ENCODE results near the gene PTPRN2. TPM values are rescaled to one million over a fixed set of nuclear protein-coding genes. Genes with fewer than 3 reads are reported as not detected.

PTPRN2 gene
- total and polyA plus RNA-seq, 9 of the 15 experiments (the other 6 are each of a cell fraction or from before 2014, with no cell fraction given), result not detected

DNA sequence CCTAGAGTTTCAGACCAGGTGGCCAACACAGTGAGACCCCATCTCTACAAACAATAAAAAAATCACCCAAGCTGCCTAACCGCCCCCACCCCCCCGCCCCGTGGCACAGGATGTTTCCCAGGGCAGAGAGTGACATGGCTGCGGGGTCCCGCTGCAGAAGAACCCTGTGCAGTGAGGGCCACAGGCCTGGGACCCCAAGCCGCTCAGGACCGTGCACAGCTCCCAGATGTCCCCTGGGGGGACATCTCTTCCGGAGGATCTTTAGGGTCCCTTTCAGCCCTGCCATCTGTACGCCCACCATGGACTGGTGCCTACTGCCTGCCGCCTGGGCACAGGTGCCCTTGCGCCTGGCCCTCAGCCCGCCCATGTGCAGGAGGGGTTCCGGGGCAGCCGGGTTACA is 877.2 kb downstream of the PTPRN2 start:
- WGBS (ENCODE audit: insufficient coverage, low coverage, missing lambda C conversion rate), result 12% methylated on average over 13 of the region's 14 CpGs
- Histone ChIP-seq H3K4me1 (replicated peaks in 1 of 2; ENCODE audit: control insufficient read depth in 2 of 2, insufficient read depth in 2 of 2, low read length in 2 of 2) (no peaks in the 10 kb centered on the region; a peak in 1 of 5 replicates), H3K79me2 (ENCODE audit: control insufficient read depth, insufficient read depth, low read length) (no peaks in the 10 kb centered on the region), H3K9me1 (ENCODE audit: control insufficient read depth, insufficient read depth, low read length) (no peaks in the 10 kb centered on the region), H2AFZ (ENCODE audit: low read depth, low read length) (no peak overlapping the region), H4K20me1 (replicated peaks; ENCODE audit: control insufficient read depth, insufficient read depth, low read length) (peaks cover 5% of the 10 kb centered on the region), H3K9me3 (replicated peaks; ENCODE audit: control insufficient read depth, insufficient read depth, low read depth, low read length) (no peaks in the 10 kb centered on the region), H3K36me3 (ENCODE audit: control insufficient read depth, insufficient read depth, low read length) (no peaks in the 10 kb centered on the region), H3K4me3 (no peak overlapping the region), H3K4me2 (ENCODE audit: insufficient read depth, low read length) (no peak overlapping the region), H3K27me3 (ENCODE audit: control insufficient read depth in 2 of 2, insufficient read depth in 2 of 2, low read length in 2 of 2) (peaks cover 61 to 80% of the 10 kb centered on the region in 2 experiments), H3K27ac (ENCODE audit: extremely low read depth, low read depth, low read length) (no peak overlapping the region), H3K9ac (ENCODE audit: insufficient read depth in 1 of 2, low read depth in 2 of 2, low read length in 2 of 2) (no peak overlapping the region)
- TF ChIP-seq, protein P1, sequence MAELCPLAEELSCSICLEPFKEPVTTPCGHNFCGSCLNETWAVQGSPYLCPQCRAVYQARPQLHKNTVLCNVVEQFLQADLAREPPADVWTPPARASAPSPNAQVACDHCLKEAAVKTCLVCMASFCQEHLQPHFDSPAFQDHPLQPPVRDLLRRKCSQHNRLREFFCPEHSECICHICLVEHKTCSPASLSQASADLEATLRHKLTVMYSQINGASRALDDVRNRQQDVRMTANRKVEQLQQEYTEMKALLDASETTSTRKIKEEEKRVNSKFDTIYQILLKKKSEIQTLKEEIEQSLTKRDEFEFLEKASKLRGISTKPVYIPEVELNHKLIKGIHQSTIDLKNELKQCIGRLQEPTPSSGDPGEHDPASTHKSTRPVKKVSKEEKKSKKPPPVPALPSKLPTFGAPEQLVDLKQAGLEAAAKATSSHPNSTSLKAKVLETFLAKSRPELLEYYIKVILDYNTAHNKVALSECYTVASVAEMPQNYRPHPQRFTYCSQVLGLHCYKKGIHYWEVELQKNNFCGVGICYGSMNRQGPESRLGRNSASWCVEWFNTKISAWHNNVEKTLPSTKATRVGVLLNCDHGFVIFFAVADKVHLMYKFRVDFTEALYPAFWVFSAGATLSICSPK (IDR thresholded peaks at IDR 0.05; ENCODE audit: borderline replicate concordance), result no peak
- TF ChIP-seq POLR2AphosphoS5 (IDR thresholded peaks at IDR 0.05; ENCODE audit: control insufficient read depth, insufficient read depth, low read depth, low read length) (no peak), ZNF445 (CRISPR knock-in tag; IDR thresholded peaks at IDR 0.05; ENCODE audit: low read depth) (no peak), E4F1 (CRISPR knock-in tag; IDR thresholded peaks at IDR 0.05; ENCODE audit: borderline replicate concordance) (no peak)
- TF ChIP-seq, protein P2, sequence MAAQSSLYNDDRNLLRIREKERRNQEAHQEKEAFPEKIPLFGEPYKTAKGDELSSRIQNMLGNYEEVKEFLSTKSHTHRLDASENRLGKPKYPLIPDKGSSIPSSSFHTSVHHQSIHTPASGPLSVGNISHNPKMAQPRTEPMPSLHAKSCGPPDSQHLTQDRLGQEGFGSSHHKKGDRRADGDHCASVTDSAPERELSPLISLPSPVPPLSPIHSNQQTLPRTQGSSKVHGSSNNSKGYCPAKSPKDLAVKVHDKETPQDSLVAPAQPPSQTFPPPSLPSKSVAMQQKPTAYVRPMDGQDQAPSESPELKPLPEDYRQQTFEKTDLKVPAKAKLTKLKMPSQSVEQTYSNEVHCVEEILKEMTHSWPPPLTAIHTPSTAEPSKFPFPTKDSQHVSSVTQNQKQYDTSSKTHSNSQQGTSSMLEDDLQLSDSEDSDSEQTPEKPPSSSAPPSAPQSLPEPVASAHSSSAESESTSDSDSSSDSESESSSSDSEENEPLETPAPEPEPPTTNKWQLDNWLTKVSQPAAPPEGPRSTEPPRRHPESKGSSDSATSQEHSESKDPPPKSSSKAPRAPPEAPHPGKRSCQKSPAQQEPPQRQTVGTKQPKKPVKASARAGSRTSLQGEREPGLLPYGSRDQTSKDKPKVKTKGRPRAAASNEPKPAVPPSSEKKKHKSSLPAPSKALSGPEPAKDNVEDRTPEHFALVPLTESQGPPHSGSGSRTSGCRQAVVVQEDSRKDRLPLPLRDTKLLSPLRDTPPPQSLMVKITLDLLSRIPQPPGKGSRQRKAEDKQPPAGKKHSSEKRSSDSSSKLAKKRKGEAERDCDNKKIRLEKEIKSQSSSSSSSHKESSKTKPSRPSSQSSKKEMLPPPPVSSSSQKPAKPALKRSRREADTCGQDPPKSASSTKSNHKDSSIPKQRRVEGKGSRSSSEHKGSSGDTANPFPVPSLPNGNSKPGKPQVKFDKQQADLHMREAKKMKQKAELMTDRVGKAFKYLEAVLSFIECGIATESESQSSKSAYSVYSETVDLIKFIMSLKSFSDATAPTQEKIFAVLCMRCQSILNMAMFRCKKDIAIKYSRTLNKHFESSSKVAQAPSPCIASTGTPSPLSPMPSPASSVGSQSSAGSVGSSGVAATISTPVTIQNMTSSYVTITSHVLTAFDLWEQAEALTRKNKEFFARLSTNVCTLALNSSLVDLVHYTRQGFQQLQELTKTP (IDR thresholded peaks at IDR 0.05; ENCODE audit: low read depth in 1 of 2, partially characterized antibody in 2 of 2), result no peak
- intact Hi-C loops (cut with micrococcal nuclease), result no loop called here
- ATAC-seq (no peak), DNase-seq (ENCODE audit: extremely low read depth in 1 of 4, low spot score in 3 of 4) (no peak), FAIRE-seq (no peak)
- BruUV-seq (replicated peaks), result no TSS peak
- in situ Hi-C loops (cut with MboI), result no loop called here
- ChIA-PET CTCF (ENCODE audit: low intra/inter-chr PET ratio) (no interaction called here), POLR2A (no interaction called here)
